Neural progenitor cell (in vitro differentiated cells): ENCODE results near the gene CSF1.

Experiments used
- CTCF ChIP-seq: fragments of 200-600 bp; sonication (generic); IDR thresholded peaks from 2 replicates; pipeline ENCODE4 v1.5.1; 2017; ENCODE audit warnings: antibody characterized with exemption, mild to moderate bottlenecking
- EZH2 ChIP-seq: fragments of 200-600 bp; sonication (generic); IDR thresholded peaks from 2 replicates; pipeline ENCODE4 v1.6.1; 2017; ENCODE audit warnings: antibody characterized with exemption, mild to moderate bottlenecking, moderate library complexity
- EZH2phosphoT487 ChIP-seq: fragments of 200-600 bp; sonication (generic); IDR thresholded peaks from 2 replicates; pipeline ENCODE4 v1.6.1; 2017; ENCODE audit warnings: antibody characterized with exemption

- TF ChIP-seq CTCF (no peak), EZH2 (no peak), EZH2phosphoT487 (no peak)
Observed at GRCh38 chr1:109942434-109942833, 31.8 kb downstream of the CSF1 start.
